OCI-LY7 (cell line): ENCODE data around the gene PAXIP1. TPM values are rescaled to one million over a fixed set of nuclear protein-coding genes. Genes with fewer than 3 reads are reported as not detected.

Source experiments
- BruUV-seq: library from RNA; stranded (reverse); fragments of 400-500 nt; replicated peaks from 2 replicates; lab custom pipeline; 2021; lab: Mats Ljungman, UMichigan
- CTCF ChIA-PET: fragments of 300-600 bp; sonication (Branson Sonifier 250); formaldehyde crosslinking; loops from one replicate; lab custom pipeline; 2022; ENCODE audit warnings: antibody characterized with exemption; ENCODE audit not compliant: unreplicated experiment; lab: Charles Lee
- POLR2A ChIA-PET: fragments of 300-600 bp; sonication (Branson Sonifier 250); formaldehyde crosslinking; loops from one replicate; lab custom pipeline; 2022; ENCODE audit warnings: antibody characterized with exemption; lab: Charles Lee
- DNase-seq: peaks from one replicate; pipeline ENCODE4 v3.0.0-alpha.2; 2015; ENCODE audit warnings: low spot score
- H2AFZ ChIP-seq: fragments of 200-600 bp; sonication (generic), shearing (Covaris generic); 2 replicates; pipeline ENCODE4 v1.6.1; 2014; ENCODE audit warnings: mild to moderate bottlenecking, antibody characterized with exemption, low read length, moderate library complexity
- H3K27ac ChIP-seq: fragments of 200-600 bp; sonication (generic); 2 replicates; pipeline ENCODE4 v1.5.1; 2014; ENCODE audit warnings: mixed run types, low read depth, mild to moderate bottlenecking, moderate library complexity, low read length, inconsistent platforms; ENCODE audit not compliant: poor library complexity, severe bottlenecking
- H3K36me3 ChIP-seq: fragments of 200-600 bp; sonication (generic); 2 replicates; pipeline ENCODE4 v1.6.1; 2014; ENCODE audit warnings: mild to moderate bottlenecking, antibody characterized with exemption, low read length, moderate library complexity, mixed read lengths; ENCODE audit not compliant: insufficient read depth
- H3K4me1 ChIP-seq: fragments of 200-600 bp; sonication (generic); 2 replicates; pipeline ENCODE4 v1.5.1; 2014; ENCODE audit warnings: mild to moderate bottlenecking, low read length; ENCODE audit not compliant: insufficient read depth, poor library complexity, severe bottlenecking
- H3K4me2 ChIP-seq: fragments of 200-600 bp; sonication (generic); 2 replicates; pipeline ENCODE4 v1.6.1; 2014; ENCODE audit warnings: mild to moderate bottlenecking, low read length
- H3K4me3 ChIP-seq: fragments of 200-600 bp; sonication (generic); 2 replicates; pipeline ENCODE4 v1.5.1; 2014; ENCODE audit warnings: mild to moderate bottlenecking, low read depth, low read length; ENCODE audit not compliant: poor library complexity, severe bottlenecking
- H3K79me2 ChIP-seq: fragments of 200-600 bp; sonication (generic); 2 replicates; pipeline ENCODE4 v1.6.1; 2016; ENCODE audit warnings: low read depth, mild to moderate bottlenecking, low read length, moderate library complexity, mixed read lengths; ENCODE audit not compliant: insufficient read depth
- H3K9me2 ChIP-seq: fragments of 200-600 bp; sonication (generic); 2 replicates; pipeline ENCODE4 v1.6.1; 2016; ENCODE audit warnings: mild to moderate bottlenecking, low read length, mixed read lengths; ENCODE audit not compliant: insufficient read depth
- H3K9me3 ChIP-seq: fragments of 200-600 bp; sonication (generic); 2 replicates; pipeline ENCODE4 v1.6.1; 2014; ENCODE audit warnings: mild to moderate bottlenecking, mixed run types, low read length, mixed read lengths
- H4K20me1 ChIP-seq: fragments of 200-600 bp; sonication (generic); 2 replicates; pipeline ENCODE4 v1.6.1; 2014; ENCODE audit warnings: mild to moderate bottlenecking, antibody characterized with exemption, low read length, moderate library complexity, mixed read lengths; ENCODE audit not compliant: insufficient read depth
- EZH2phosphoT487 ChIP-seq: fragments of 200-600 bp; sonication (generic); IDR thresholded peaks from 2 replicates; pipeline ENCODE4 v1.6.1; 2018; ENCODE audit warnings: low read depth, borderline replicate concordance, mild to moderate bottlenecking, mixed run types, antibody characterized with exemption, low read length, moderate library complexity, mixed read lengths
- intact Hi-C: fragments of 100-400 bp; cut with micrococcal nuclease; formaldehyde crosslinking; loops from one replicate; pipeline ENCODE4 v1.10.0; 2022; ENCODE audit not compliant: unreplicated experiment
- total RNA-seq, 2 experiments: library from RNA; depleted of rRNA in 1 of 2; stranded (reverse); fragments of >200 nt in 1 of 2; shearing (Covaris generic) in 1 of 2; gene quantifications; 2 replicates each; pipeline ENCODE4 v1.2.3, GENCODE V29; 2014 to 2022
- TF ChIP-seq, protein P1 (sequence below): fragments of 200-600 bp; sonication (generic); conservative IDR thresholded peaks from 2 replicates; pipeline ENCODE4 v1.5.1; 2014; ENCODE audit warnings: mild to moderate bottlenecking, antibody characterized with exemption, low read length, moderate library complexity, mixed read lengths

Gene PAXIP1
- total RNA-seq, 2 experiments from 2014 or later: 27.4 to 33.0 TPM

DNA sequence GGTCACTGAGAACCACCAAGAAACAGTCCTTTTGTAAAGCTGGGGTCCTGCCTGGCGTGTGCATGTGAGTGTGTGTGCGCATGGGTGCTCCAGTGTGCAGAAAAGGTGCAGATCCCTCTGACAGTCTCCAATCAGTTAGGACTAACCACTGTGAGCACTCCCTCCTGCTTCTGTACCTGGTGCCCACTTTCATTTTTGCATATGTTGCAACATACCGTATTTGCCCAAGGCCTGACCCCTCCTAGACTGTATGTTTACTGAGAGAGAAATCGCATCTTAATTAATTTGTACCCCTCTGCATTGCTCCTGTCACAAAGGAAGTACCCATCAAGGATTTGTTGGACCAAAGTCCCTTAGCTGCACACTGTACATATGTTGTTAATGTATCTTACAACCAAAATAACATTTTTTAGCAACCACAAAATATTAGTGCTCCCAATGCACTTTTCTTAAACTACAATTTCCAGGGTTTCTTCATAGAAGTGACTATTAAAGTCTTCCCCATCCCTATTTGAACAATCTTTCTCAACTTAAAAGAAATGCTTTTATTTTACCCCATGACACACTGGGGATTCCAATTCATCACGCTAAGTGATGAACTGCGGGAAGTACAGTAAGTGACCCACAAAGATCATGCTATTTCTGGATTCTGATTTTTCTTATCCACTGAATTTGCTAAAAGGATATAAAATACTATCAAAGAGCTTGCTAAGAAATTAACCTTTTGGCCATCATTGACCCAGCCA lies 16.6 kb downstream of the PAXIP1 start:
- DNase-seq: no peak
- Histone ChIP-seq H3K36me3 (peaks cover 85% of the 10 kb centered on the region), H3K27ac (no peak overlapping the region), H2AFZ (no peak overlapping the region), H3K9me2 (no peaks in the 10 kb centered on the region), H3K4me1 (no peaks in the 10 kb centered on the region), H3K4me2 (no peak overlapping the region), H3K4me3 (no peak overlapping the region), H3K79me2 (no peaks in the 10 kb centered on the region), H3K9me3 (no peaks in the 10 kb centered on the region), H4K20me1 (no peaks in the 10 kb centered on the region; the same call in 1 of the 2 replicates)
- ChIA-PET POLR2A (interaction anchor here (0.6 to 1.0 kb wide), 2 partner anchors 12 to 14 kb away, joined by 3 read pairs; no protein-coding TSS in a partner anchor), CTCF (interaction anchor here (0.6 kb wide), 1 partner anchor 10 kb away, joined by 4 read pairs; no protein-coding TSS in a partner anchor)
- TF ChIP-seq, protein P1, sequence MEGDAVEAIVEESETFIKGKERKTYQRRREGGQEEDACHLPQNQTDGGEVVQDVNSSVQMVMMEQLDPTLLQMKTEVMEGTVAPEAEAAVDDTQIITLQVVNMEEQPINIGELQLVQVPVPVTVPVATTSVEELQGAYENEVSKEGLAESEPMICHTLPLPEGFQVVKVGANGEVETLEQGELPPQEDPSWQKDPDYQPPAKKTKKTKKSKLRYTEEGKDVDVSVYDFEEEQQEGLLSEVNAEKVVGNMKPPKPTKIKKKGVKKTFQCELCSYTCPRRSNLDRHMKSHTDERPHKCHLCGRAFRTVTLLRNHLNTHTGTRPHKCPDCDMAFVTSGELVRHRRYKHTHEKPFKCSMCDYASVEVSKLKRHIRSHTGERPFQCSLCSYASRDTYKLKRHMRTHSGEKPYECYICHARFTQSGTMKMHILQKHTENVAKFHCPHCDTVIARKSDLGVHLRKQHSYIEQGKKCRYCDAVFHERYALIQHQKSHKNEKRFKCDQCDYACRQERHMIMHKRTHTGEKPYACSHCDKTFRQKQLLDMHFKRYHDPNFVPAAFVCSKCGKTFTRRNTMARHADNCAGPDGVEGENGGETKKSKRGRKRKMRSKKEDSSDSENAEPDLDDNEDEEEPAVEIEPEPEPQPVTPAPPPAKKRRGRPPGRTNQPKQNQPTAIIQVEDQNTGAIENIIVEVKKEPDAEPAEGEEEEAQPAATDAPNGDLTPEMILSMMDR: no peak
- no peak for TF ChIP-seq EZH2phosphoT487
- intact Hi-C loops: no loop called here
- BruUV-seq: no TSS peak

DNA sequence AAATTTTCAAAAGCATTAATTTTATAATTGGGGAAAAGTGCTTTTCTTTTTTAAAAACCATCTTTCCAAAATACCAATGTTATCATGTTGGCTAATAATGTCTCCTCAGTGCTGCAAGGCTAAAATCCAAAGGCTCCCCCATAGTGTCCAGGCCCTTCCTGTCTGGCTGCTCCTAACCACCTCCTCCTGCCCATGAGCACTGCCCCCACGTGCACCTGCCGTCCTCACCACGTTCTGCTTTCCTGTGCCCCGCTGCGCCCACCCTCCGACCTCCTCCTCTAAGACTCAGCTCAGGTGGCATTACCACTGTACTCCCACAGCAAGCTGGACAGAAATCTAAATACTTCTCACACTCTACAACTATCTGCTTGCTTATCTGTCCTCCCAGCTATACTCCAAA lies 17.7 kb downstream of the PAXIP1 start:
- H3K36me3 ChIP-seq: peaks cover 86% of the 10 kb centered on the region
- CTCF ChIA-PET: no interaction called here
- no peaks in the 10 kb centered on the region for H3K79me2 ChIP-seq
- H3K9me3 ChIP-seq: no peaks in the 10 kb centered on the region
- no peak overlapping the region for H3K4me2 ChIP-seq
- BruUV-seq: no TSS peak
- POLR2A ChIA-PET: interaction anchor here (0.5 to 1.1 kb wide), 4 partner anchors 9 to 865 kb away, joined by 3 to 5 read pairs (median 3); no protein-coding TSS in a partner anchor
- no peak overlapping the region for H3K27ac ChIP-seq
- no peak overlapping the region for H3K4me3 ChIP-seq
- no peak for TF ChIP-seq EZH2phosphoT487
- TF ChIP-seq, protein P1: no peak
- H3K9me2 ChIP-seq: no peaks in the 10 kb centered on the region
- H3K4me1 ChIP-seq: no peaks in the 10 kb centered on the region
- DNase-seq: no peak
- H2AFZ ChIP-seq: no peak overlapping the region
- H4K20me1 ChIP-seq: no peaks in the 10 kb centered on the region; the same call in 1 of the 2 replicates
- intact Hi-C loops: no loop called here
